SK-N-SH (cell line): ENCODE results near the gene PDE4D. TPM values are rescaled to one million over a fixed set of nuclear protein-coding genes. Genes with fewer than 3 reads are reported as not detected.

ENCODE experiments used
- CTCF ChIA-PET: fragments of 300-600, 350-600 bp; formaldehyde crosslinking; extraction: SDS; loops from one replicate; lab custom pipeline; 2021; lab: Yijun Ruan, JAX
- POLR2A ChIA-PET: fragments of 350-600 bp; sonication (Branson Sonifier 250); formaldehyde crosslinking; extraction: SDS; loops from one replicate; lab custom pipeline; 2020; ENCODE audit warnings: antibody characterized with exemption, inconsistent platforms; lab: Yijun Ruan, JAX
- DNase-seq: peaks from one replicate; pipeline ENCODE4 v3.0.0; 2012
- H2AFZ ChIP-seq: fragments of 200-600 bp; sonication (generic); 2 replicates; pipeline ENCODE4 v1.8.1; 2016; ENCODE audit warnings: antibody characterized with exemption, mild to moderate bottlenecking, low read depth
- H3F3A ChIP-seq: fragments of 200-600 bp; sonication (generic); replicated peaks from 2 replicates; pipeline ENCODE3; 2016; ENCODE audit warnings: antibody characterized with exemption, mild to moderate bottlenecking; ENCODE audit not compliant: insufficient read depth
- H3K27ac ChIP-seq, 2 experiments: fragments of 200-500 bp in 1 of 2; fragments of 200-600 bp in 1 of 2; sonication (Bioruptor generic) in 1 of 2; sonication (generic), shearing (Covaris generic) in 1 of 2; 2 replicates each; pipeline versions ENCODE4 v1.5.1 to v1.6.1; 2014 to 2016; ENCODE audit warnings: low read depth in 2 of 2, inconsistent platforms in 1 of 2, low read length in 1 of 2, mild to moderate bottlenecking in 1 of 2, mixed read lengths in 1 of 2
- H3K27me3 ChIP-seq: fragments of 200-600 bp; sonication (generic), shearing (Covaris generic); 2 replicates; pipeline ENCODE4 v1.6.1; 2016; ENCODE audit warnings: mixed run types; ENCODE audit not compliant: insufficient read depth
- H3K36me3 ChIP-seq, 2 experiments: fragments of 200-500 bp in 1 of 2; fragments of 200-600 bp in 1 of 2; sonication (Bioruptor generic) in 1 of 2; sonication (generic) in 1 of 2; replicated peaks in 1 of 2; 2 replicates each; pipeline versions ENCODE3 to v1.5.1; 2014 to 2016; ENCODE audit warnings: low read length in 1 of 2, mild to moderate bottlenecking in 1 of 2; ENCODE audit not compliant: insufficient read depth in 2 of 2, control insufficient read depth in 1 of 2
- H3K4me1 ChIP-seq, 2 experiments: fragments of 200-500 bp in 1 of 2; fragments of 200-600 bp in 1 of 2; sonication (Bioruptor generic) in 1 of 2; sonication (generic), shearing (Covaris generic) in 1 of 2; 2 replicates each; pipeline versions ENCODE4 v1.5.1 to v1.6.1; 2014 to 2016; ENCODE audit warnings: low read depth in 1 of 2, low read length in 1 of 2, mixed run types in 1 of 2; ENCODE audit not compliant: insufficient read depth in 2 of 2, control insufficient read depth in 1 of 2
- H3K4me2 ChIP-seq: fragments of 200-600 bp; sonication (generic), shearing (Covaris generic); 2 replicates; pipeline ENCODE4 v1.6.1; 2017; ENCODE audit warnings: mixed run types
- H3K4me3 ChIP-seq, 2 experiments: fragments of 200-500 bp in 1 of 2; fragments of 200-600 bp in 1 of 2; sonication (Bioruptor generic) in 1 of 2; sonication (generic), shearing (Covaris generic) in 1 of 2; 2 replicates each; pipeline versions ENCODE4 v1.5.1 to v1.8.1; 2014 to 2016; ENCODE audit warnings: low read depth in 2 of 2, inconsistent platforms in 1 of 2, low read length in 1 of 2, mild to moderate bottlenecking in 1 of 2, mixed read lengths in 1 of 2, moderate library complexity in 1 of 2
- H3K79me2 ChIP-seq: fragments of 200-600 bp; sonication (generic); 2 replicates; pipeline ENCODE4 v1.8.1; 2017; ENCODE audit warnings: mild to moderate bottlenecking; ENCODE audit not compliant: insufficient read depth
- H3K9ac ChIP-seq: fragments of 200-600 bp; sonication (generic); 2 replicates; pipeline ENCODE4 v1.6.1; 2017; ENCODE audit warnings: mixed run types
- H3K9me2 ChIP-seq: fragments of 200-600 bp; sonication (generic); 2 replicates; pipeline ENCODE4 v1.6.1; 2017; ENCODE audit warnings: mixed run types
- H3K9me3 ChIP-seq: fragments of 200-600 bp; sonication (generic); 2 replicates; pipeline ENCODE4 v1.6.1; 2017; ENCODE audit warnings: mixed run types, mild to moderate bottlenecking, moderate library complexity
- H4K20me1 ChIP-seq: fragments of 200-600 bp; sonication (generic); 2 replicates; pipeline ENCODE4 v1.6.1; 2017; ENCODE audit warnings: mild to moderate bottlenecking, mixed run types; ENCODE audit not compliant: insufficient read depth
- ELF1 ChIP-seq: IDR thresholded peaks from 2 replicates; pipeline ENCODE4 v1.4.0; 2012
- FOXM1 ChIP-seq: IDR thresholded peaks from 2 replicates; pipeline ENCODE4 v1.4.0; 2012; ENCODE audit warnings: low read depth, mild to moderate bottlenecking
- GATA2 ChIP-seq: sonication (generic); formaldehyde crosslinking; IDR thresholded peaks from 2 replicates; pipeline ENCODE4 v1.5.0; 2020; ENCODE audit warnings: mild to moderate bottlenecking, missing genetic modification reagents
- JUND ChIP-seq: IDR thresholded peaks from 2 replicates; pipeline ENCODE4 v1.4.0; 2012
- NRF1 ChIP-seq: IDR thresholded peaks from 2 replicates; pipeline ENCODE4 v1.6.1; 2012; ENCODE audit warnings: low read depth, mild to moderate bottlenecking, low read length
- POLR2AphosphoS5 ChIP-seq: IDR thresholded peaks from 2 replicates; pipeline ENCODE4 v1.6.1; 2012; ENCODE audit warnings: low read depth, low read length
- RAD21 ChIP-seq: IDR thresholded peaks from 2 replicates; pipeline ENCODE4 v1.6.1; 2012; ENCODE audit warnings: mild to moderate bottlenecking, low read length
- RCOR1 ChIP-seq: fragments of 150-350 bp; IDR thresholded peaks from 2 replicates; pipeline ENCODE4 v1.6.1; 2017; ENCODE audit warnings: antibody characterized with exemption, low read length
- RXRA ChIP-seq: IDR thresholded peaks from 2 replicates; pipeline ENCODE4 v1.4.0; 2012; ENCODE audit warnings: low read depth, mild to moderate bottlenecking, borderline replicate concordance
- SIN3A ChIP-seq: IDR thresholded peaks from 2 replicates; pipeline ENCODE4 v1.6.1; 2012; ENCODE audit warnings: low read depth, mild to moderate bottlenecking, low read length, moderate library complexity, borderline replicate concordance
- SMC3 ChIP-seq: IDR thresholded peaks from 2 replicates; pipeline ENCODE4 v1.6.1; 2012; ENCODE audit warnings: low read depth, low read length, improper control_type of control experiment
- TCF12 ChIP-seq: IDR thresholded peaks from 2 replicates; pipeline ENCODE4 v1.4.0; 2012
- TEAD4 ChIP-seq: IDR thresholded peaks from 2 replicates; pipeline ENCODE4 v1.4.0; 2012; ENCODE audit warnings: mild to moderate bottlenecking, borderline replicate concordance; ENCODE audit not compliant: insufficient read depth
- YY1 ChIP-seq: IDR thresholded peaks from 2 replicates; pipeline ENCODE4 v1.4.0; 2012; ENCODE audit warnings: low read depth, mild to moderate bottlenecking
- WGBS: methylation state at CpG from one replicate; pipeline ENCODE4 v1.1.6; 2017; ENCODE audit warnings: low lambda C conversion rate; 5-methylcytosine and 5-hydroxymethylcytosine counted together
- polyA plus RNA-seq, 3 experiments: library from polyadenylated mRNA; depleted of rRNA; stranded (reverse); fragments of >200 nt; gene quantifications; 2 replicates each; pipeline ENCODE4 v1.2.3, GENCODE V29; 2012
- TF ChIP-seq, protein P1 (sequence below): IDR thresholded peaks from 2 replicates; pipeline ENCODE4 v1.4.0; 2012; ENCODE audit warnings: low read depth
- TF ChIP-seq, protein P2 (sequence below): IDR thresholded peaks from 2 replicates; pipeline ENCODE4 v1.4.0; 2012; ENCODE audit warnings: low read depth, borderline replicate concordance
- TF ChIP-seq, protein P3 (sequence below): IDR thresholded peaks from 2 replicates; pipeline ENCODE4 v1.4.0; 2012; ENCODE audit warnings: low read depth, borderline replicate concordance
- TF ChIP-seq, protein P4 (sequence below): IDR thresholded peaks from 2 replicates; pipeline ENCODE4; 2012

The PDE4D gene
- polyA plus RNA-seq, 1 of the 3 experiments (the other 2 are of a cell fraction) = 2.4 TPM

DNA sequence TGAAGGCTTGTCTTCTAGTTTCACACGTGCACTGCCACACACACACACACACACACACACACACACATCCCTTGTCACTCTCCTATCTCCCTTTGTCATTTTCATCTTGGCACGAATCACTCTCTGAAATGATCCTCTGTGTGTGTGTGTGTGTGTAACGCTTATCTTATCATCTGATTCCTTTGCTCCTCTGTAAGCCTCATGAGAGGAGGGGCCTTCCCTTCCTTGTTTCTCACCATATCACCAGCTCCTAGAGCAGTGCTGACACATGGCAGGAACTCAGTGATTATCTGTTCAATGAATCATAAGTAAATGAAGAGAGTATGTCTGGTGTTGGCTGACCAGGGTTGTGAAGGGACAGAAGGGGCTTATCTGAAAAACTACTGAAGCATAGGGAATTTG, 53.3 kb downstream of the PDE4D start (continued):
- TF ChIP-seq ELF1 = peak; percentile 33; the same call in 1 of the 2 replicates
- TF ChIP-seq RCOR1 = peak; percentile 96
- TF ChIP-seq, protein P1, sequence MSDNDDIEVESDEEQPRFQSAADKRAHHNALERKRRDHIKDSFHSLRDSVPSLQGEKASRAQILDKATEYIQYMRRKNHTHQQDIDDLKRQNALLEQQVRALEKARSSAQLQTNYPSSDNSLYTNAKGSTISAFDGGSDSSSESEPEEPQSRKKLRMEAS = peak; percentile 73; the same call in 1 of the 2 replicates
- no peak for TF ChIP-seq SMC3
- TF ChIP-seq, protein P2, sequence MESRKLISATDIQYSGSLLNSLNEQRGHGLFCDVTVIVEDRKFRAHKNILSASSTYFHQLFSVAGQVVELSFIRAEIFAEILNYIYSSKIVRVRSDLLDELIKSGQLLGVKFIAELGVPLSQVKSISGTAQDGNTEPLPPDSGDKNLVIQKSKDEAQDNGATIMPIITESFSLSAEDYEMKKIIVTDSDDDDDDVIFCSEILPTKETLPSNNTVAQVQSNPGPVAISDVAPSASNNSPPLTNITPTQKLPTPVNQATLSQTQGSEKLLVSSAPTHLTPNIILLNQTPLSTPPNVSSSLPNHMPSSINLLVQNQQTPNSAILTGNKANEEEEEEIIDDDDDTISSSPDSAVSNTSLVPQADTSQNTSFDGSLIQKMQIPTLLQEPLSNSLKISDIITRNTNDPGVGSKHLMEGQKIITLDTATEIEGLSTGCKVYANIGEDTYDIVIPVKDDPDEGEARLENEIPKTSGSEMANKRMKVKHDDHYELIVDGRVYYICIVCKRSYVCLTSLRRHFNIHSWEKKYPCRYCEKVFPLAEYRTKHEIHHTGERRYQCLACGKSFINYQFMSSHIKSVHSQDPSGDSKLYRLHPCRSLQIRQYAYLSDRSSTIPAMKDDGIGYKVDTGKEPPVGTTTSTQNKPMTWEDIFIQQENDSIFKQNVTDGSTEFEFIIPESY = peak; percentile 62; the same call in 1 of the 2 replicates
- TF ChIP-seq RXRA = peak; percentile 63; the same call in 1 of the 2 replicates
- TF ChIP-seq TEAD4 = peak; percentile 83
- peak; percentile 100 for TF ChIP-seq GATA2 (CRISPR knock-in tag)
- TF ChIP-seq, all 33 proteins: peak for 19

DNA sequence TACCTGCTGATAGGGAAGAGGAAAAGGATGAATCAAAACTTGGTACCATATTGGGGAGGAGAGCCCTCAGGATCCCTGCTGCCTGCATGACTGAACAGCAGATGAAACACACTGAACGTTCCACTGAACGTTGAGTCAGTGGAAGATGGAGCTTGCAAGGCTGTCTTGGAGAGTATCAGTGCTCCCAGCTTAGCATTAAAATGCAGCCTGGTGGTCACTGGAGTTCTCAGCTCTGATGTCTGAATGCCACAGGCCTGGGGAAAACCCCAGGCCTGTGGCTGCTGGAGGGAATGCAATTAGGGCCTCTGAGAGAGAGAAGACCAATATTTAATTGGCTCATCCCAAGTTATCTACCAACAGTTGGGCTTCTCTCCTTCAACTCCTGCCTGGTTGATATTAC, 54.5 kb downstream of the PDE4D start:
- no peaks in the 10 kb centered on the region for H4K20me1 ChIP-seq
- 68% methylated on average over 2 of the region's 2 CpGs for WGBS
- ChIA-PET CTCF (interaction anchor here (0.6 to 2.3 kb wide), 4 partner anchors 9 to 461 kb away, joined by 3 to 9 read pairs (median 5); no protein-coding TSS in a partner anchor), POLR2A (no interaction called here)
- no peaks in the 10 kb centered on the region for H3K9me2 ChIP-seq
- H3K27ac ChIP-seq = no peak overlapping the region
- no peak overlapping the region for H2AFZ ChIP-seq
- H3K4me2 ChIP-seq = no peak overlapping the region
- H3K9ac ChIP-seq = no peak overlapping the region
- peaks cover 42% of the 10 kb centered on the region for H3F3A ChIP-seq
- DNase-seq = no peak
- TF ChIP-seq RAD21 (no peak), RCOR1 (no peak), FOXM1 (no peak), GATA2 (CRISPR knock-in tag) (no peak), TCF12 (no peak), JUND (no peak), SMC3 (no peak), YY1 (no peak), POLR2AphosphoS5 (no peak), SIN3A (no peak), NRF1 (no peak), TEAD4 (no peak)
- TF ChIP-seq, protein P3, sequence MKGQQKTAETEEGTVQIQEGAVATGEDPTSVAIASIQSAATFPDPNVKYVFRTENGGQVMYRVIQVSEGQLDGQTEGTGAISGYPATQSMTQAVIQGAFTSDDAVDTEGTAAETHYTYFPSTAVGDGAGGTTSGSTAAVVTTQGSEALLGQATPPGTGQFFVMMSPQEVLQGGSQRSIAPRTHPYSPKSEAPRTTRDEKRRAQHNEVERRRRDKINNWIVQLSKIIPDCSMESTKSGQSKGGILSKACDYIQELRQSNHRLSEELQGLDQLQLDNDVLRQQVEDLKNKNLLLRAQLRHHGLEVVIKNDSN = no peak
- TF ChIP-seq, protein P4, sequence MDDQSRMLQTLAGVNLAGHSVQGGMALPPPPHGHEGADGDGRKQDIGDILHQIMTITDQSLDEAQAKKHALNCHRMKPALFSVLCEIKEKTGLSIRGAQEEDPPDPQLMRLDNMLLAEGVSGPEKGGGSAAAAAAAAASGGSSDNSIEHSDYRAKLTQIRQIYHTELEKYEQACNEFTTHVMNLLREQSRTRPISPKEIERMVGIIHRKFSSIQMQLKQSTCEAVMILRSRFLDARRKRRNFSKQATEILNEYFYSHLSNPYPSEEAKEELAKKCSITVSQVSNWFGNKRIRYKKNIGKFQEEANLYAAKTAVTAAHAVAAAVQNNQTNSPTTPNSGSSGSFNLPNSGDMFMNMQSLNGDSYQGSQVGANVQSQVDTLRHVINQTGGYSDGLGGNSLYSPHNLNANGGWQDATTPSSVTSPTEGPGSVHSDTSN = no peak
- no peaks in the 10 kb centered on the region for H3K79me2 ChIP-seq
- H3K4me1 ChIP-seq = peaks cover 13 to 21% of the 10 kb centered on the region in 2 experiments
- no peaks in the 10 kb centered on the region for H3K9me3 ChIP-seq
- H3K4me3 ChIP-seq = no peak overlapping the region
- H3K36me3 ChIP-seq = no peaks in the 10 kb centered on the region
- H3K27me3 ChIP-seq = no peaks in the 10 kb centered on the region
